Activated naive CD4-positive, alpha-beta T cell treated with anti-CD3 and anti-CD28 coated beads, Interleukin-2, amount 50 U/mL, for 72 hours (primary cell): ENCODE results near the gene INHBC. TPM values are rescaled to one million over a fixed set of nuclear protein-coding genes. Genes with fewer than 3 reads are reported as not detected.

Experiments used
- ATAC-seq, 2 donors: fragments of 150-1000 bp; cut with Tn5 transposase; 2 replicates each; pipeline ENCODE4 v1.10.0; 2021; ENCODE audit warnings: mild to moderate bottlenecking in 2 of 2, moderate library complexity in 2 of 2
- DNase-seq, 2 donors: peaks; one replicate each; pipeline ENCODE4 v3.0.0; 2021 to 2022; ENCODE audit warnings: low spot score in 2 of 2
- H3K27ac Mint-ChIP-seq, 2 donors: one replicate each; pipeline ENCODE4 v1.8.0; 2022; ENCODE audit warnings: mild to moderate bottlenecking in 2 of 2, mixed read lengths in 2 of 2
- H3K36me3 Mint-ChIP-seq, 2 donors: one replicate each; pipeline ENCODE4 v1.8.0; 2022; ENCODE audit warnings: mixed read lengths in 2 of 2
- H3K9me3 Mint-ChIP-seq, 2 donors: one replicate each; pipeline ENCODE4 v1.8.0; 2022; ENCODE audit warnings: mixed read lengths in 2 of 2
- total RNA-seq, 2 donors: library from RNA; stranded (reverse); gene quantifications; one replicate each; pipeline ENCODE4 v1.2.3, GENCODE V29; 2022

Gene INHBC
- total RNA-seq, 2 donors from 2014 or later, result not detected

DNA sequence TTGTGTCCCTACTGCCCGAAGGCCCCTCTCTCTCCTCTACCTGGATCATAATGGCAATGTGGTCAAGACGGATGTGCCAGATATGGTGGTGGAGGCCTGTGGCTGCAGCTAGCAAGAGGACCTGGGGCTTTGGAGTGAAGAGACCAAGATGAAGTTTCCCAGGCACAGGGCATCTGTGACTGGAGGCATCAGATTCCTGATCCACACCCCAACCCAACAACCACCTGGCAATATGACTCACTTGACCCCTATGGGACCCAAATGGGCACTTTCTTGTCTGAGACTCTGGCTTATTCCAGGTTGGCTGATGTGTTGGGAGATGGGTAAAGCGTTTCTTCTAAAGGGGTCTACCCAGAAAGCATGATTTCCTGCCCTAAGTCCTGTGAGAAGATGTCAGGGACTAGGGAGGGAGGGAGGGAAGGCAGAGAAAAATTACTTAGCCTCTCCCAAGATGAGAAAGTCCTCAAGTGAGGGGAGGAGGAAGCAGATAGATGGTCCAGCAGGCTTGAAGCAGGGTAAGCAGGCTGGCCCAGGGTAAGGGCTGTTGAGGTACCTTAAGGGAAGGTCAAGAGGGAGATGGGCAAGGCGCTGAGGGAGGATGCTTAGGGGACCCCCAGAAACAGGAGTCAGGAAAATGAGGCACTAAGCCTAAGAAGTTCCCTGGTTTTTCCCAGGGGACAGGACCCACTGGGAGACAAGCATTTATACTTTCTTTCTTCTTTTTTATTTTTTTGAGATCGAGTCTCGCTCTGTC is 22.3 kb downstream of the INHBC start:
- DNase-seq, result no peak
- H3K36me3 Mint-ChIP-seq, result no peaks in the 10 kb centered on the region
- no peak for ATAC-seq
- H3K9me3 Mint-ChIP-seq, result no peaks in the 10 kb centered on the region
- H3K27ac Mint-ChIP-seq, result no peak overlapping the region

DNA sequence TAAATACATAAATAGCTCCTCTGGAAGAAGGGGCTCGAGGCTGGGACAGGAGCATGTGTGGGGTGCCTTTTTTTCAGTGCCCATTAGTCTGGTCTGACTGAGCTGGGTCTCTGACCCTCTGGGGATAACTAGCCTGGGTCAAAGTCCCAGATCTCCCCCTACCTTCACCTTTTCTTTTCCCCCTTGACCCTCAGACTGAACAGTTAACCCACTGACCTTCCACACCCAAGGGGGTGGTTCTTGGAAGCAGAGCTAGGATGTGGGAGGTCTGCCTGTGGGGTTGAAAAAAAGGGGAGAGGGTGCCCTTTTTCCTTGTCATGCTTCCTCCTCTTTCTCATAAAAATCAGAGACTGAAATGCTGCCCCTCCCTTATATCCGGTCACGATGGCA is 24.1 kb downstream of the INHBC start:
- Mint-ChIP-seq H3K36me3 (peaks cover 0 to 4% of the 10 kb centered on the region in 2 donors), H3K27ac (peak overlapping the region; percentile 89 to 95), H3K9me3 (no peaks in the 10 kb centered on the region)
- no peak for ATAC-seq
- DNase-seq, result no peak

DNA sequence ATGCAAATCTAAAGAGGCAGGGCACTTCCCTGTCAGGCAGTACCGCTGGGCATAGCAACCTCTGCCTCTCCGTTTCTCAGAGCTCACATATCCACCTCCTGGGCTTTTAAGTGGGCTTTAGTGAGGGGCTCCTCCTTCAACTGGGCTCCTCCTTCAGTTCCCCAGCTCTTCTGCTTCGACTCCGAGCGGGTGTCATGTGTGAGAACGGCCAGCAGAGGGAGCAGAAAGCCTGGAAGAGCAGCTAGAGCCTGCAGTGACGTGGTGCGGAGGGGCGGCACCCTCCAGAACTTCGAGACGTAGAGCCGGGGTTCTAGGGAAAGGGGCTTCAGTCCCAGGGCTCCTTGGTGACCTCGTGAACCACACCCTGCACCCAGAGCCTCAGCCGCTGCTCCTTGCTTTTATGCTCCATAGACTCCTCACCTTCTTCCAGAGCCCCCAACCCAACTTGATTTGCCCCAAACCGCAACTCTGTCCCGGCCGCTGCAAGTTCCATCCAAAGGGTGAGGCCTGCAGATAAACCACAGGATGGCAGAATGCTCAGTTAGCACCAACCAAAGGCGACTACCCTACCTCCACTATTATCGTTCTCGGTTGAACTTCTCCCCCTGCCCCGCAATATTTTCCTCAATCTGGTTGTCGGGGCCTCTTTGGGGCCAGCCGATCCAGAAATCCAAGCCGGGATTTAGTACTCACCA is 24.6 kb downstream of the INHBC start:
- Mint-ChIP-seq H3K27ac (peak overlapping the region; percentile 89 to 95), H3K36me3 (peaks cover 0 to 4% of the 10 kb centered on the region in 2 donors), H3K9me3 (no peaks in the 10 kb centered on the region)
- peak; percentile 76 to 78 for ATAC-seq
- DNase-seq, result peak; percentile 91 to 96

DNA sequence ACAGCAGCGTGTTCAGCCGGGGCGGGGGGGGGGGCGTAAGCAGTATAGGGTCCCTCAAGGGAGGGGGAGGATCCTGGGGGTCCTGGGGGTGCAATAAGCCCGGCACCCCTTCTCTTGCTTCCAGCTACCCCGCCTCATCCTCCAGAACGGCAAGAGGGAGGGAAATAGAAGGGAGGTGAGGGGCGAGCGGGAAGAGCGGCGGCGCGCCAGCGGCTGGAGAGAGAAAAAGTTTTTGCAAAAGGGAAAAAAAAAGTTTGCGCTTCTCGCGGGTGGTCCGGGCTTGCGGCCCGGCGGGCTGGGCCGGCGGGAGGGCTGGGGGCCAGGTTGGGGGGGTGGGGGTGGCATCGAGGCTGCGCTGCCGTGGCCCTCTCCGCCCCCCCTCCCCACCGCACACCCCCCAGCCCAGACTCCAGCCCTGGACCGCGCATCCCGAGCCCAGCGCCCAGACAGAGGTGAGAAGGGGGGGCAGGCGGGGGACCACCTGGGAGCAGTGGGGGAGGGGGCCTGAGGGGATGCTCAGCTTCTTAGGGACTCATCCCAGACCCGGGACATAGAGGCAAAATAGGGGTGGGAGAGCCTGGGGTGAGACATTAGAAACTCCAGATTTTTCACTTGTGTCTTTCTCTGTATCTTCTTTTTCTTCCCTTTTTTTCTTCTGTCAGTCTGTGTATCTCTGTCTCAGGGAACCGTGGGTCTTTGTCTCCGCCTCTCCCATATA is 25.3 kb downstream of the INHBC start, which contains the start of gene GLI1:
Gene GLI1, plus strand, starts transcription at position 36 of the 718 bp plus-strand sequence. CDS start 3,907 bp downstream, outside the sequence.
- H3K9me3 Mint-ChIP-seq, result no peaks in the 10 kb centered on the region
- peaks cover 0 to 4% of the 10 kb centered on the region in 2 donors for H3K36me3 Mint-ChIP-seq
- DNase-seq (no peak), ATAC-seq (peak in 1 of 2 donors; percentile 34)
- H3K27ac Mint-ChIP-seq, result peak within 1 kb of the TSS; percentile 89 to 95

DNA sequence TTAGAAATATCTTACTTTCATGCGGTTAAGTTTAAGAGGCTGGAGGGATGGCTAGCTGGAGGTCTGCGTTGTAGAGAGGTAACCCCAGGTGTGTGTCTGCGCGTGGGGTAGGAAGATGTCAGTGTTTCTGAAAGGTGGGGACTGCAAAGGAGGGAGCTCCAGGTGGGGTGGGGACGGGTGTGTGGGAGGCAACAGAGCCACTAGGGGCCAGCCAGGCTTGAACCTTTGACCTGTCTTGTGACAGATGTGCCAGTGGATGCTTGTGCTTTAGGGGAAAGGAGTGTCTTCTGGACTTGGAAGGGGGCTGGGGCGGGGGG is 25.8 kb downstream of the INHBC start:
- DNase-seq, result peak in 1 of 2 donors; percentile 26

DNA sequence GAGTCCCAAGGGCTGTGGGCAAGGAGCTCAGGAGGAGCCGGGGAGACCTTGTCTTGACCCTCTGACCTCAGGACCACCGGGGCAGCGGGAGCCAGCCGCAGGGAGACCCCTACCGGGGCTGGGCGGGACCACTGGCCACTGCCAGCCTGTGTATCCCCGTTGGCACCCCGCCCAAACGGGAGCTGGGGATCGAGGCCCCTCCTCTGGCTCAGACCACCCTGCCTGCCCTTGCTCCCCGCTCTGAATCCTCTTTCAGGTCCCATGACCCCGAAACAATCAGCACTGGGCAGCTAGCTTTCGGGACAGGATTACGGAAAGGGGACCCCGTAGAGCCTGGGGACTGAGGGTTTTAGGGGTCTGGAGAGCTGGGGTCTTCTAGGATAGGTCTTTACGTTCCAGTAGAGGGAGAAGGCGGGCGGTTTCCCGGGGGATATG is 26.3 kb downstream of the INHBC start:
- ATAC-seq (no peak), DNase-seq (peak in 1 of 2 donors; percentile 16)
- no peak overlapping the region for H3K27ac Mint-ChIP-seq
- peaks cover 0 to 4% of the 10 kb centered on the region in 2 donors for H3K36me3 Mint-ChIP-seq
- H3K9me3 Mint-ChIP-seq, result no peaks in the 10 kb centered on the region

More for the DNA sequence above, 25.8 kb downstream of the INHBC start:
- no peaks in the 10 kb centered on the region for H3K9me3 Mint-ChIP-seq
- H3K36me3 Mint-ChIP-seq, result peaks cover 0 to 4% of the 10 kb centered on the region in 2 donors
- ATAC-seq, result no peak
- no peak overlapping the region for H3K27ac Mint-ChIP-seq

DNA sequence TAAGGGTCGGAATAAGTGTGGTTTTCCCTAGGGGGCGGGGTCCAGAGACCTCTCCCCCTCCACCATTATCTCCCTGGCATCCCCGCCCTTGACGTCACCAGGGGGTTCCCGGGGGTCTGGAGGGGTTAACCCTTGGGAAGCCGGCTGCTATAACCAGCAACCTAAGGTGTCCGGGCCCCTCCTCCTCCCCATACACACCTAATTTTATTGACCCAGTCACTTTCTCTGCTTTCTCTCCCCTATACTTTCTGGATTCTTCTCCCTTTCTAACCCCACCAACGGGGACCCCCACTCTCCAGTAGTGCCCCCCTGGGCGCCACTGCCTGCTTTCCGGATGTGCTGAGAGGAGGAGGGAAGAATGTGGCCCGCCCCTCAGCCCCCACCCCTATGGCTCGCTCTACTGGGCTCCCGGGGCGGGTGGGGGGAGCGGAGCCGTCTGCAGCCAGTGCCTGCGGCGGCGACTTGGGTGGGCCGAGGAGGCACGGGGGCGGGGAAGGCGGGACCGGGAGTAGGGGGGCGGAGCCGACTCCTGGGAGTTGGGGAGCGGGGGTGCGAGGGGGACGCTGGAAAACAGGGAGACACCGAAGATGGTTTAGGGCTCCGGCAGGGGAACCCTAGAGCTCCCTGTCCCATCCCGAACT is 26.8 kb downstream of the INHBC start:
- Mint-ChIP-seq H3K9me3 (no peaks in the 10 kb centered on the region), H3K36me3 (peaks cover 0 to 4% of the 10 kb centered on the region in 2 donors), H3K27ac (peak overlapping the region; percentile 55 to 72)
- DNase-seq (peak in 1 of 2 donors; percentile 19), ATAC-seq (no peak)

DNA sequence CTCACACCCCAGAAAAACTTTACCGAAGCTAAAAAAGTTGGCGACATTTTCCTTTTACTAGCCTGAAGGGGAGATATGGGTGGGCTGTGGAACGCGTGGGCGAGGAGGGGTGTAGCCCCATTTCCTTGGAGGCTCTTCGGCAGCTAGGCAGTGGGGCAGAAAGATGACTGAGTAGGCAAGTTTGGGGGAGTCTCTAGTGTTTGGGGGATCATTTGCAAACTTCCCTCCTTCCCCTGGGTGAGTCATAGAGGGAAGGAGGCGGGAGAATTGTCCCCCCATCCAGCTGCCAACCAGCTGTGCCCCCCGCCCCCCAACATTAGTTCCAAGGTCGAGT is 27.3 kb downstream of the INHBC start:
- Mint-ChIP-seq H3K9me3 (no peaks in the 10 kb centered on the region), H3K27ac (peak overlapping the region; percentile 55 to 72), H3K36me3 (peaks cover 0 to 4% of the 10 kb centered on the region in 2 donors)
- no peak for ATAC-seq
- peak in 1 of 2 donors; percentile 24 for DNase-seq

DNA sequence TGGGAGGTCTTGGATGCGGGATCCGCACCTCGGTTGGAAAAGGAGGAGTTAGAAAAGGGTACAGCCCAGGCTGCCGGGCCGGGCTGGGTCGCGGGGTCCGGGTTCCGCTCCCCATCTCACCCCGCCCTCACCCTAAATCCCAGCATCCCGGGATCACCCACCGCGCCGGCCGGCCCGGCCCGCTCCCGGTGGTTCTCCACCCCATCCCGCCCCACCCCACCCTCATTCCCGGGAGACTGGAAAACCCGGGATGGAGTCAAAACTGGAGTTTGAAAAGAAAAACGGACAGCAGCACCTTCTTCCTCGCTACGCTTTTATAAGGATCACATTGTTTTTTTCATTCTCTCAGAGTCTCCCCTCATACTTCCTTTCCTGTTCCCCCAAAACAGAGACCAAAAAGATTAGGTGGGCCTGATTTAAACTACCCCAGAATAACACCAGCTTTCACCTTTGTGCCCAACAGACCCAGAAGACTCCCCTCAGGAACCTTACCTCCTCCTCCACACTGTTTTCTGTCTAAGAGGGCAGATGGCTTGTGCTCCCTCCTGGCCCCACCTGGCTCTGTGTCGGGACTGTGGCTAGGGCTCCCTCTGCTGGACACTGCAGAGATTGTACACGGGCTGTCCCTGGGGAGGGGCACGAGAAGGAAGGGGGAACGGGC is 27.8 kb downstream of the INHBC start:
- ATAC-seq (peak; percentile 81 to 82), DNase-seq (peak; percentile 89 to 94)
- Mint-ChIP-seq H3K36me3 (peaks cover 0 to 4% of the 10 kb centered on the region in 2 donors), H3K9me3 (no peaks in the 10 kb centered on the region), H3K27ac (peak overlapping the region; percentile 44 to 55)

DNA sequence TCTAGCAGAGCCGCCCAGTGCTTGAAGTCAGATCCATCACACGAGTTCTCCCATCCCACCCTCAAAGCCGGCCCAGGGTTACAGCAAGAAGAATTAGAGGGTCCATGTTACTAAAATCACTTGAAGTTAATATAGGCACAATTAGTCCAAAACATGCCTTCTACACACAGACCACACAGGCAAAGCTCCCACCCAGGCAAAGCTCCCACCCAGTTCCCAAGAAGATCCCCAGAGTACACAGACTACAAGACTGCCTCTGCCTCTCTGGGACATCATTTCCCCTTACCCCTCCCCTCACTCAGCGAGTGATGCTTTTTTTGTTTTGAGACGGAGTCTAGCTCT is 28.3 kb downstream of the INHBC start:
- Mint-ChIP-seq H3K36me3 (peaks cover 0 to 4% of the 10 kb centered on the region in 2 donors), H3K27ac (peak overlapping the region in 1 of 2 donors; percentile 55), H3K9me3 (no peaks in the 10 kb centered on the region)
- ATAC-seq, result no peak
- DNase-seq, result no peak

DNA sequence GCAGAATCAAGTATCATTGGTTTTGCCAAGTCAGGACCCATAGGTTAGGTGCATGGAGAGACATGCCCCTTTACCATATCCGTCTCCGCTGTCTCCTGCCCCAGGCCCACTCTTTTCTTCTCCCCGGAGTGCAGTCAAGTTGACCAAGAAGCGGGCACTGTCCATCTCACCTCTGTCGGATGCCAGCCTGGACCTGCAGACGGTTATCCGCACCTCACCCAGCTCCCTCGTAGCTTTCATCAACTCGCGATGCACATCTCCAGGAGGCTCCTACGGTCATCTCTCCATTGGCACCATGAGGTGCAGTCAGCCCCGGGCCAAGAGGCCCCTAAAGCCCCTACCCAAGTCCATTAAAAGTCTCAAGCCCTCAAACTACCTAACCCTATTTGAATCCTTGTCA is 30.0 kb downstream of the INHBC start:
- Mint-ChIP-seq H3K36me3 (peaks cover 0 to 4% of the 10 kb centered on the region in 2 donors), H3K27ac (no peak overlapping the region), H3K9me3 (no peaks in the 10 kb centered on the region)
- DNase-seq (no peak), ATAC-seq (no peak)

DNA sequence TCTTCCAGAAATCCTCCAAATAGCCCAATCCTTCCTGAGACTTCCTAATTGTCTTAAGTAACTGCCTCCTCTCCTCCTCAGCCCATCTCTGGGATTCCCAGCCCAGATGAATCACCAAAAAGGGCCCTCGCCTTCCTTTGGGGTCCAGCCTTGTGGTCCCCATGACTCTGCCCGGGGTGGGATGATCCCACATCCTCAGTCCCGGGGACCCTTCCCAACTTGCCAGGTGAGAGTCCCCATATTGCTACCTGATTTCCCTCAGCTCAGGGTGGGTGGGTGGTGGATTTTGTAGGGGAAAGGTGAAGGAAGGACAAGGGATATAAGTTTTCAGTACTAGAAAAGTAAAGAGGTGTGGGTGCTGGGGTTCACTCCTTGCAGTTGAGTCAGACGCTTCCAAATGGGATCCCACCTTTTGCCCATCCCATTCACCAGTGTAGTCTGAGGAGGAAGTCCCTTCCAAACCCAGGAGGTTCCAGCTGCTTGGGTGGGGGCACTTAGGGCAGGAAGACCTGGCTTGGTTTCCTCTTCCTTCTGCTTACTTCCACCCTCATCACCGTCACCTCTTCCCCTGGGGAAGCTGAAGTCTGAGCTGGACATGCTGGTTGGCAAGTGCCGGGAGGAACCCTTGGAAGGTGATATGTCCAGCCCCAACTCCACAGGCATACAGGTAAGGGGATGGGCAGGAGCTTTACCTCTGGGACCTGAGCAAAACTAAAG is 30.6 kb downstream of the INHBC start:
- H3K9me3 Mint-ChIP-seq, result no peaks in the 10 kb centered on the region
- peaks cover 0 to 4% of the 10 kb centered on the region in 2 donors for H3K36me3 Mint-ChIP-seq
- ATAC-seq, result no peak
- H3K27ac Mint-ChIP-seq, result peak overlapping the region; percentile 7 to 22
- no peak for DNase-seq

DNA sequence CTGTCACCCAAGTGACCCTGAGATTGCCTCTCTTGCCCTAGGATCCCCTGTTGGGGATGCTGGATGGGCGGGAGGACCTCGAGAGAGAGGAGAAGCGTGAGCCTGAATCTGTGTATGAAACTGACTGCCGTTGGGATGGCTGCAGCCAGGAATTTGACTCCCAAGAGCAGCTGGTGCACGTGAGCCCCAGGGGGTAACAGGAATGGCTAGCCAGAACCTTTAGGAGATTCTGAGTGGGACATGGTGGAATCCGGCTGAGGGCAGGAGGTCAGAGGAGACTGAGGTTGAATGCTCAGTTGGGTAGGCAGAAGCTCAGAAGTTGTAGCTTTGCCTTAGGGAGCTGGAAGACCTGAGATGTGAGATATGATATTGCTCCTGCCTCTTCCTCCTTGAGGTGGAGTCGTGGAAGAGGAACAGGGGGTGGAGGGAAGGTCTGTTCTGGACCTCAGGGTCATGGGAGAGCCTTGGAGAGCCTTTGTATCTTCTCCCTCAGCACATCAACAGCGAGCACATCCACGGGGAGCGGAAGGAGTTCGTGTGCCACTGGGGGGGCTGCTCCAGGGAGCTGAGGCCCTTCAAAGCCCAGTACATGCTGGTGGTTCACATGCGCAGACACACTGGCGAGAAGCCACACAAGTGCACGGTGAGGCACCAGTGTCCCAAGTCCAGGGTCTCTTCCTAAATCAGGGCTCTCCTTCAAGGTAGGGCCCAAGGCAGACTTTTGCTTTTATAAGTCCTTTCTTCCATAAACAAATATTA is 31.3 kb downstream of the INHBC start:
- peaks cover 0 to 4% of the 10 kb centered on the region in 2 donors for H3K36me3 Mint-ChIP-seq
- ATAC-seq, result no peak
- peak overlapping the region; percentile 7 to 22 for H3K27ac Mint-ChIP-seq
- no peaks in the 10 kb centered on the region for H3K9me3 Mint-ChIP-seq
- no peak for DNase-seq

DNA sequence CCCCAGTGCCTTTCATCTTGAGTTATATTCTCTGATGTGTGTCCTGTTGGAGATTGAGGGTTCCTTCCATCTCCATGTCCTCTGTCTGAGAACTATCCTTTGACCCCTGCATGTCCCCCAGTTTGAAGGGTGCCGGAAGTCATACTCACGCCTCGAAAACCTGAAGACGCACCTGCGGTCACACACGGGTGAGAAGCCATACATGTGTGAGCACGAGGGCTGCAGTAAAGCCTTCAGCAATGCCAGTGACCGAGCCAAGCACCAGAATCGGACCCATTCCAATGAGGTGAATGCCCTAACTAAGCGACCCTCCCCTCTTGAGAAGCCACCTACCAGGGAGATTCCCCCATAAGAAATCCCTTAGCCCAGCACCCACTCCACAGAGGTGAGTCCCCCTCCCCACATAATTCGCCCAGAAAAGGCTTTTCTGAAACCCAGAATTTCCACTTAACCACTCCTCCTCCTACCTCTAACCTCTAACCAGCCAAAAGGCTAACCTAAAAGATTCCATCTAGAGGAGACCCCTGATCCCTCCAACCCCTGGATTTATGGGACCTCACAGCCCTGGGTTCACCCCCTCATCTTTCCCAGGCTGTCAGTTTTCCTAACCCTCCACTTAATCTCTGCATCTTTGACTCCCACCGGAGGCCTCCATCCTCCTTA is 32.8 kb downstream of the INHBC start:
- DNase-seq (no peak), ATAC-seq (no peak)
- Mint-ChIP-seq H3K27ac (peak overlapping the region in 1 of 2 donors; percentile 36), H3K9me3 (no peaks in the 10 kb centered on the region), H3K36me3 (peaks cover 0 to 4% of the 10 kb centered on the region in 2 donors)

DNA sequence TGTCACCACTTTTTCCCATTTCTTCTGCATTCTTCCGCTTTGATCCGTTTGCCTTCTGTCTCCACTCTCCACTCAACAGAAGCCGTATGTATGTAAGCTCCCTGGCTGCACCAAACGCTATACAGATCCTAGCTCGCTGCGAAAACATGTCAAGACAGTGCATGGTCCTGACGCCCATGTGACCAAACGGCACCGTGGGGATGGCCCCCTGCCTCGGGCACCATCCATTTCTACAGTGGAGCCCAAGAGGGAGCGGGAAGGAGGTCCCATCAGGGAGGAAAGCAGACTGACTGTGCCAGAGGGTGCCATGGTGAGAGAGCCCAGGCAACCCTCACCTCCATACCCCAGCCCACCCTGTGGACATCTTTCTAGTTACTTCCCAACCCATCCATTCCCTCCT is 33.3 kb downstream of the INHBC start:
- DNase-seq (no peak), ATAC-seq (peak in 1 of 2 donors; percentile 6)
- peak overlapping the region in 1 of 2 donors; percentile 36 for H3K27ac Mint-ChIP-seq
- H3K9me3 Mint-ChIP-seq, result no peaks in the 10 kb centered on the region
- H3K36me3 Mint-ChIP-seq, result no peaks in the 10 kb centered on the region
